HK-2 (cell line): ENCODE measurements around the gene ARF1.
"Not testable (repeated sequence)": the region's sequence is repeated elsewhere in the genome, so short reads cannot be mapped to it uniquely, and the experiment has no call there.

Experiments
- DNase-seq: peaks from one replicate; pipeline ENCODE4 v3.0.0-alpha.2; 2018; ENCODE audit not compliant: unreplicated experiment

The ARF1 gene

DNA sequence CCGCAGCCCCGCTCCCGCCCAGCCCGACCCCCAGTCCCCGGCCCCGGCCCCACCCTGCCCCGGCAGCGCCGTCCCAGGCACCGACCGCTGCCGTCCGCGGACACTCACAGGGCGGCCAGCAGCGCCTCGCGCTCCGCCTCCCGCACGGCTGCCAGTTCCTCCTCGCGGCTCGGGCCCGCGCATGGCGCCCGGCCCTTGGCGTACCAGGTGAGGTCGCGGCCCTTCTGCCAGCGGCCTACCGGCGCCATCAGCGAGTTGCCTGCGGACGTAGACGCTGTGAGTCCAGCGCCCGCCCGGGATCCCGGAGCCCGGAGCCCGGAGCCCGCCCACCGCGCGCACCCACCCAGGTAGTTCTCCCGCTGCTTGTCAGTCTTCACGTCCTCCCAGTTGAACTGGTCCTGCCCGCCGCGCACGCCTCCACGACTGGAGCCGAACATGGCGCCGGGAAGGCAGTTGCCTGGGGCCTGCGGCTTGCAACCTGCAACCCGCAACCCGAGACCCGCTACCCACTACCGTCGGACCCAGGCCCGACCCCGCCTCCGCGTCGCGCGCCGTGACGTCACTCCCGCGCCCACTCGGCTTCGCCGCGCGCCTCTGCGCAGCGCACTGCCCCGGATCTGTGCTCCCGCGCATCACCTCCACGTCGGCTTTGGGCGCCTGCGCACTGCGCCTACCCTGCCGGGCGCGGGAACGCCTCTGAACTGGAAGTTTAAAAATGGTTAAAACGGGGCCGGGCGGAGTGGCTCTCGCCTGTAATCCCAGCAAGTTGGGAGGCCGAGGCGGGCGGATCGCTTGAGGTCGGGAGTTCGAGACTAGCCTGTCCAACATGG is 20.5 kb downstream of the ARF1 start, which contains the start of gene C1orf35:
TSS of gene C1orf35 (minus strand) at position 535 of the 830 bp plus-strand sequence. CDS start at position 437, 98 bp downstream.
- peak; percentile 96 for DNase-seq

GRCh38 chr1:228104526-228105269 is 22.2 kb downstream of the ARF1 start:
- no peak for DNase-seq

- DNase-seq: no peak
Observed at GRCh38 chr1:228105270-228105995, 22.9 kb downstream of the ARF1 start.

- no peak for DNase-seq
Observed at GRCh38 chr1:228105996-228106799, 23.7 kb downstream of the ARF1 start.

DNA sequence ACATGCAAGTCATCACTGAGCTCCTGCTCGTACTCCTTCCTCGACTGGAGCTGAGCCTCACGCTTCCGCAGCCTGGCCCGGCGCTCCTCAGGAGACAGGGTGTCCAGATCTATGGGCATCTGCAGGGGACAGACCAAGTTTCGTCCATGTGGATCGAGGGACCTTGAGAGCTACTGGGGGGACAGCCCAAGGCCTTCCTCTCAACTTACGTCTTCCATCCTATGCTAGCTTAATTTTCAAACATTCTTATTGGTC is 24.2 kb downstream of the ARF1 start:
- no peak for DNase-seq

DNA sequence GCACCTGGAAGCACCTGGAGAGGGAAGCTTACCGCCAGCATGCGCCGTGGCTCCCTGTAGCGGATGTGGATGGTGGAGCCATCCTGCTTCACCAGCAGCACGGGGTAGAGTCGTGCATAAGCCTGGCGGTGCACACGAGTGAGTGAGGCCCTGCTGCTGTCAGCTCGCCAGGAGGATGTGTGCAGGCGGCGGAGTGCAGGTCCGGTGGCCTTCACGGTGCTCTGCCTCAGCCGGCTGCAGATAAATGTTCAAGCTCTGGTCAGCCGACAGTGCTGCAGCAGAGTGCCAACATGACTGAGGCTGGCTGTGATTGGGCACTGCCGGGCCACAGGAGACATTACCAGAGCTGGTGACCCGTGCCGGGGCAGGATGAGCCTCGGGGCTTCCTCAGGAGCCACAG is 25.1 kb downstream of the ARF1 start:
- no peak for DNase-seq

- DNase-seq: no peak
Observed at GRCh38 chr1:228108055-228108690, 25.7 kb downstream of the ARF1 start.

DNA sequence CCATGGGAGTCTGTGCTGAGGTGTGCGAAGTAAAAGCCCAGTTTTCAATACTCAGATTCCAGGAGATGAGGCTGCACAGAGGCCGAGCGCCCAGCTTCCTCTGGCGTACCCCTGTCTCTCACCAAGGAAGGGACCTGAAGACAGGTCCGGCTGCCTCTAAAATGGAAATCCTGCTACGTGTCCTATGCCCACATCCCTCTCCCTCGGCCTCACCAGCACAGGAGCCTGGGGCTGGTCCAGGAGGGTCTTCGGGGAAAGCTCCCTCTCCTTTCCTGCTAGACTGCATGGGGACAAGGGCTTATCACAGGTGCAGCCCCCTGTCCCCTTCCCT is 26.2 kb downstream of the ARF1 start:
- no peak for DNase-seq

DNA sequence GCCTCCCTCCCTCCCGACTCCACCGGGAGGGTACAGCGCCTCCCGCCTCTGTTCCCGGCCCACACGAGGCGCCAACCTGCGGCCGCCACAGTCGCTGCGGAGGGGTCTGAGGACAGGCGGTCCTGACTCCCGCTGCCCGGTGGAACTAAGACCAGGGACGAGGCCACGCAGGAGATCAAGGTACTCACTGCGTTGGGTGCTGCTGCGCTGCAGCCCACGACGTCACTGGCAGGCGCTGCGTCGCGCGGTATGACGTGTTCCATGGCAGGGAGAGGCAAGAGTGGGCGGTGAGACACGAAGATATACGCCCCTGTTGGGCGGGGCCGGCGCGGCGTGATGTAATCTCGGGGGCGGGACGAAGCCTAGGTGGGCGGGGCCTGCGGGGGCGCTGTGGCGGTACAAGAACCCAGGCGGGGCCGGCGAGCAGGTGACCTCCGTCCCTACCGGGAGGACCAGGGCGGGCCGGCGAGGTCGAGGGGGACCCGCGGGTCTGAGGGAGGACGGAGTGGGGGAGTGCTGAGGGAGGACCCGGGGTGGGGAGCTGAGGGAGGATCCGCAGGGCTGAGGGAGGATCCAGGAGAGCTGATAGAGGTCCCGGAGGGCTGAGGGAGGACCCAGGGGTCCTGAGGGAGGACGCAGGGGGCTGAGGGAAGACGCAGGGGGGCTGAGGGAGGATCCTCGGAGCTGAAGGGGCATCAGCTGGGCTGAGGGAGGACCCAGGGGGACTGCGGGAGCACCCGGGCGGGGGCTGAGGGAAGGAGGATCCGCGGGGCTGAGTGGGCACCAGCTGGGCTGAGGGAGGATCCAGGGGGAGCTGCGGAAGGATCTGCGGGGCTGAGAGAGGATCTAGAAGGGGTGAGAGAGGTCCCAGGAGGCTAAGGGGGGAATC is 26.8 kb downstream of the ARF1 start, which contains the start of gene MRPL55:
TSS of gene MRPL55 (minus strand) at position 227 of the 889 bp plus-strand sequence. CDS start 1,039 bp downstream, outside the sequence.
- DNase-seq: peak; percentile 99

DNA sequence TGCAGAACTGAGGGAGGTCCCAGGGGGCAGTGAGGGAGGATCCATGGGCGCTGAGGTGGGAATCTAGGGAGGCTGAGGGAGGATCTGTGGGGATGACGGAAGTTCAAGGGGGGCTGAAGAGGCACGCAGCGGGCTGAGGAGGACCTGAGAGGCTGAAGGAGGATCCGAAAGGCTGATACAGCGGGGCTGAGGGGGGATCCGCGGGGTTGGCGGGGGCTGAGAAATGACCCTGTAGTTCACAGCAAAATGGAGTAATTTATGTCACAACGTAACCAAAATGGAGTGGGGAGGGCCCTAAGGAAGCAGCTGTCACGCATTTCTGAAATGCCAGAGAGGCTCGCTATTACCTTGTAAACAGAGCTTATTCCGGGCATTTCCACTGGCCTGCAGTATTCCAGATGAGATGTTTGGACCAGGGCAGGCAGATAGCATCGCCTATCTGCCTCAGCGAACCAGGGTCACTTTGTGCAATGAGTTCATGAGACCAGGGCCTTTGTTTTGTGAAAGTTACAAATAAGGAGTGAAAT is 27.5 kb downstream of the ARF1 start:
- DNase-seq: no peak

DNA sequence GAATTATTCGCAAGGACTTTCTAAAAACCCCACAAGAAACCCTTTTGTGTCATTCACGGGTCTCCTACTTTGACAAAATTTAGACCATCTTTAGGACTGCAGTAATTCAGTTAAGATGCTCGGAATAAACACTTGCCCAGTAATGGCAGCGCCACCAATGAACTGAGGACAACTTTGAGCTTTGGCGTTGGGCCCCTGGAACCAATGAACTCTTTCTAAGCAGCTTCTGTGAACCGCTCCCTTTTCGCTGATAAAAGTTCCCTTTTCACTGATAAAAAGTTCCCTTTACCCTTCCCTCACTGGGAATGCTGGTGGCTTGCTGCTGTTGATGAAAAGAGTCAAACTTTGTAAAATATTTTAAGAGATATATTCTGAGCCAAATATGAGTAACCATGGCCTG is 28.0 kb downstream of the ARF1 start:
- no peak for DNase-seq

GRCh38 chr1:228111315-228111714 is 28.8 kb downstream of the ARF1 start:
- DNase-seq: not testable (repeated sequence)

DNA sequence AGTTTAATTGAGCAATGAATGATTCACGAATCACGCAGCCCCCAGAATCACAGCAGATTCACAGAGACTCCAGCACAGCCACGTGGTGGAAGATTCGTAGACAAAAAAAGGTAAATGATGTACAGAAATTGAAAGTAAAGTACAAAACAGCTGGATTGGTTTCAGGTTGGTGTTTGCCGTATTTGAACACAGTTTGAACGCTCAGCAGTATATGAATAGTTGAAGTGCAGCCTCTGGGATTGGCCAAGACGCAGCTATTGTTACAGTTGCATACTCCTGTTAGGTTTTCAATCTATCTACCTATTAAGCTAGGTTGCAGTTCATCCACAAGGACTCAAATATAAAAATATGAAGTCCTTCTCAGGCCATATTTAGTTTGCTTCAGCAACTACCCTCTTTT is 29.7 kb downstream of the ARF1 start:
- no peak for DNase-seq

DNA sequence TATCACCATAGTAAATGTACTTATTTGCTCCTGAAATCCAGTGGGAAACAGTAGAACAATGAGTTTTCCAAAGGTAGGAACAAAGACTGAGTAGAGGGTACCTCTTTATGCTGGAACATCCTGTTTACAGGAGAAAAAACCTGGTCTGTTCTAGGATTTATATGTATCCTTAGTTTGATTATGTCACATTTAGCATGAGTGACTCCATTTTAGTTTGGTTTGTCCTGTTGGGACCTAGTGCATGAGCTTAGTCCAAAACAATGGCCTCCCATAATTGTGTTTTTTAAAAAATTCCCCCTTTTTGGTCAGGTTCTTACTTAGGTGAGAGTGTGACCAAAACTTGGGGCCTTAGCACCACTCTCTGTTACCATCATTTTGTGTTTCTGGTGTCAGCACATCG is 30.1 kb downstream of the ARF1 start:
- DNase-seq: no peak

DNA sequence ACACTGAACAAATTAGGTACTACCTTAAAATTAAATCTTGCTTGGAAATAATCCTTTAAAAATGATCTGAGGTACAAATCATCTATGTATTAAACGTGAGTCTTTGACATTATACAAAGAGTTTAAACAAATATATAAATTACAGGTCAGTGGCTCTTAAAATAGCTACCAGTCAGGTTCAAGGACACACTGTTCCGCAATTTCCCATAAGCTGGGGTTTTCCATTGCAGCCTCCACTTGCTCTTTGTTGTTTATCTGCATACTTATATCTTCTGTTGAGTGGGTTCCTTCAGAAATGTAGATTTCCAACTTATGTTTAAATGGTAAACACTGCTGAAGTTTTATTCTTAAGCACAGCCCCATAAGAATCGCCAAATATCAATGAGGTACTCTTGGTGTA is 32.3 kb downstream of the ARF1 start:
- no peak for DNase-seq

- DNase-seq: no peak
Observed at GRCh38 chr1:228117335-228117734, 34.8 kb downstream of the ARF1 start.

DNA sequence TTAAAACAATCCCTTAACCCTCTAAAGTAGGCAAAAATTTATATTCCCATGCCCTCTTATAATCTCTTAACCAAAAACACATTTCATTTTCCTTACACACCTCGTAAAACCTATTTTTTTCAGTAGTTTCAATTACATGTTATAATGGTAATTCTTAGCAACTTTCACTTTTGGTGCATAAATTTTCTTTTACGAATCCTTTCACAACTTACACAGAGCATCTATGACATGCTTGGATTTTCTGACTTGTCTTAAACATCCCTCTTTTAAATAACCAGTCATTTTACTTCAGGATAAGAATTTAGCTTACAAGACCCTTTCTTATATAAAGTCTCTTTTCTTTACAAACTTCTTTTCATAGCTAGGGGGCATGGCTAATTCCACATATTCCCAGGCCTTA is 35.5 kb downstream of the ARF1 start:
- DNase-seq: no peak

- DNase-seq: no peak
Observed at GRCh38 chr1:228120351-228120750, 37.8 kb downstream of the ARF1 start.

GRCh38 chr1:228120857-228121489 is 38.5 kb downstream of the ARF1 start:
- DNase-seq: no peak
